PC-3 (cell line): ENCODE data around the gene SLC2A4. TPM values are rescaled to one million over a fixed set of nuclear protein-coding genes. Genes with fewer than 3 reads are reported as not detected.

ENCODE experiments used
- ATAC-seq: fragments of 200-7000 bp; cut with Tn5 transposase; 2 replicates; pipeline ENCODE4 v1.9.1; 2020; ENCODE audit warnings: mild to moderate bottlenecking, moderate library complexity
- BruUV-seq: library from RNA; stranded (reverse); fragments of 400-500 nt; replicated peaks from 2 replicates; lab custom pipeline; 2021; lab: Mats Ljungman, UMichigan
- CTCF ChIA-PET: fragments of 300-600 bp; sonication (Branson Sonifier 250); formaldehyde crosslinking; loops from one replicate; lab custom pipeline; 2022; ENCODE audit warnings: antibody characterized with exemption; lab: Charles Lee
- POLR2A ChIA-PET: fragments of 300-600 bp; sonication (Branson Sonifier 250); formaldehyde crosslinking; loops from one replicate; lab custom pipeline; 2022; ENCODE audit warnings: antibody characterized with exemption; ENCODE audit not compliant: unreplicated experiment; lab: Charles Lee
- DNase-seq: peaks from one replicate; pipeline ENCODE4 v3.0.0-alpha.2; 2015
- H2AFZ ChIP-seq: fragments of 300-600 bp; sonication (generic); 2 replicates; pipeline ENCODE4 v1.6.0; 2016; ENCODE audit warnings: antibody characterized with exemption, low read length
- H3F3A ChIP-seq: fragments of 300-600 bp; sonication (generic); one replicate; pipeline ENCODE4 v1.6.0; 2017; ENCODE audit warnings: antibody characterized with exemption, low read length, control low read depth, mild to moderate bottlenecking; ENCODE audit not compliant: unreplicated experiment
- H3K27ac ChIP-seq: fragments of 300-600 bp; sonication (generic); 2 replicates; pipeline ENCODE4 v1.5.1; 2016; ENCODE audit warnings: mild to moderate bottlenecking, low read length
- H3K27me3 ChIP-seq: fragments of 300-600 bp; sonication (generic); 2 replicates; pipeline ENCODE4 v1.6.1; 2016; ENCODE audit warnings: low read length, mixed read lengths
- H3K36me3 ChIP-seq: fragments of 300-600 bp; sonication (generic); 2 replicates; pipeline ENCODE4 v1.6.1; 2016; ENCODE audit warnings: low read depth, mixed run types, low read length, mixed read lengths
- H3K4me1 ChIP-seq: fragments of 300-600 bp; sonication (generic); 2 replicates; pipeline ENCODE4 v1.5.1; 2016; ENCODE audit warnings: low read length; ENCODE audit not compliant: insufficient read depth
- H3K4me2 ChIP-seq: fragments of 300-600 bp; sonication (generic); 2 replicates; pipeline ENCODE4 v1.6.0; 2016; ENCODE audit warnings: low read length
- H3K4me3 ChIP-seq: fragments of 300-600 bp; sonication (generic); 2 replicates; pipeline ENCODE4 v1.5.1; 2016; ENCODE audit warnings: mild to moderate bottlenecking, low read length, mixed read lengths
- H3K79me2 ChIP-seq: fragments of 300-600 bp; sonication (generic); 2 replicates; pipeline ENCODE4 v1.6.1; 2017; ENCODE audit warnings: low read length, mixed read lengths
- H3K9ac ChIP-seq: fragments of 300-600 bp; sonication (generic); 2 replicates; pipeline ENCODE4 v1.6.0; 2016; ENCODE audit warnings: mild to moderate bottlenecking, low read length
- H3K9me2 ChIP-seq: fragments of 300-600 bp; sonication (generic); replicated peaks from 2 replicates; pipeline ENCODE4 v1.6.1; 2016; ENCODE audit warnings: mixed run types, low read length, mixed read lengths
- H3K9me3 ChIP-seq: fragments of 300-600 bp; sonication (generic); 2 replicates; pipeline ENCODE4 v1.6.1; 2016; ENCODE audit warnings: low read length, mixed read lengths
- H4K20me1 ChIP-seq: fragments of 300-600 bp; sonication (generic); 2 replicates; pipeline ENCODE4 v1.6.1; 2016; ENCODE audit warnings: low read length, mixed read lengths
- EZH2 ChIP-seq: fragments of 300-600 bp; sonication (generic); IDR thresholded peaks from one replicate; pipeline ENCODE4 v1.6.1; 2017; ENCODE audit warnings: antibody characterized with exemption, mild to moderate bottlenecking, low read length; ENCODE audit not compliant: unreplicated experiment
- EZH2phosphoT487 ChIP-seq: fragments of 300-600 bp; sonication (generic); IDR thresholded peaks from 2 replicates; pipeline ENCODE4 v1.6.1; 2018; ENCODE audit warnings: mild to moderate bottlenecking, antibody characterized with exemption, low read length, borderline replicate concordance
- intact Hi-C: fragments of 100-400 bp; cut with micrococcal nuclease; formaldehyde crosslinking; loops from 2 replicates; pipeline ENCODE4 v1.9.0; 2023
- total RNA-seq: library from RNA; depleted of rRNA; stranded (reverse); fragments of >200 nt; gene quantifications from 2 replicates; pipeline ENCODE4 v1.2.3, GENCODE V29; 2014
- TF ChIP-seq, protein P1 (sequence below): fragments of 300-600 bp; sonication (generic); conservative IDR thresholded peaks from 2 replicates; pipeline ENCODE4 v1.5.1; 2017; ENCODE audit warnings: antibody characterized with exemption, low read depth, mild to moderate bottlenecking, low read length

The SLC2A4 gene
- total RNA-seq, 1 experiment from 2014 or later: 0.29 TPM

GRCh38 chr17:7327501-7327900 lies 46.0 kb downstream of the SLC2A4 start:
- no peaks in the 10 kb centered on the region for H4K20me1 ChIP-seq
- no peaks in the 10 kb centered on the region for H3K9me2 ChIP-seq
- BruUV-seq: no TSS peak
- TF ChIP-seq EZH2phosphoT487 (no peak), EZH2 (no peak)
- TF ChIP-seq, protein P1, sequence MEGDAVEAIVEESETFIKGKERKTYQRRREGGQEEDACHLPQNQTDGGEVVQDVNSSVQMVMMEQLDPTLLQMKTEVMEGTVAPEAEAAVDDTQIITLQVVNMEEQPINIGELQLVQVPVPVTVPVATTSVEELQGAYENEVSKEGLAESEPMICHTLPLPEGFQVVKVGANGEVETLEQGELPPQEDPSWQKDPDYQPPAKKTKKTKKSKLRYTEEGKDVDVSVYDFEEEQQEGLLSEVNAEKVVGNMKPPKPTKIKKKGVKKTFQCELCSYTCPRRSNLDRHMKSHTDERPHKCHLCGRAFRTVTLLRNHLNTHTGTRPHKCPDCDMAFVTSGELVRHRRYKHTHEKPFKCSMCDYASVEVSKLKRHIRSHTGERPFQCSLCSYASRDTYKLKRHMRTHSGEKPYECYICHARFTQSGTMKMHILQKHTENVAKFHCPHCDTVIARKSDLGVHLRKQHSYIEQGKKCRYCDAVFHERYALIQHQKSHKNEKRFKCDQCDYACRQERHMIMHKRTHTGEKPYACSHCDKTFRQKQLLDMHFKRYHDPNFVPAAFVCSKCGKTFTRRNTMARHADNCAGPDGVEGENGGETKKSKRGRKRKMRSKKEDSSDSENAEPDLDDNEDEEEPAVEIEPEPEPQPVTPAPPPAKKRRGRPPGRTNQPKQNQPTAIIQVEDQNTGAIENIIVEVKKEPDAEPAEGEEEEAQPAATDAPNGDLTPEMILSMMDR: no peak
- no peak for ATAC-seq
- H3F3A ChIP-seq: no peaks in the 10 kb centered on the region
- CTCF ChIA-PET: no interaction called here
- peaks cover 16% of the 10 kb centered on the region for H3K79me2 ChIP-seq
- H3K27ac ChIP-seq: no peak overlapping the region
- H3K36me3 ChIP-seq: 0 out of 2 replicates have a peak, but pooled peaks cover 11% of the 10 kb centered on the region
- H3K4me1 ChIP-seq: 0 out of 2 replicates have a peak, but pooled peaks cover 6% of the 10 kb centered on the region
- peak overlapping the region; percentile 93 for H3K4me2 ChIP-seq
- no peak overlapping the region for H3K4me3 ChIP-seq
- H3K27me3 ChIP-seq: no peaks in the 10 kb centered on the region
- POLR2A ChIA-PET: no interaction called here
- H2AFZ ChIP-seq: no peak overlapping the region
- intact Hi-C loops: no loop called here
- H3K9ac ChIP-seq: no peak overlapping the region
- H3K9me3 ChIP-seq: no peaks in the 10 kb centered on the region
- DNase-seq: no peak

DNA sequence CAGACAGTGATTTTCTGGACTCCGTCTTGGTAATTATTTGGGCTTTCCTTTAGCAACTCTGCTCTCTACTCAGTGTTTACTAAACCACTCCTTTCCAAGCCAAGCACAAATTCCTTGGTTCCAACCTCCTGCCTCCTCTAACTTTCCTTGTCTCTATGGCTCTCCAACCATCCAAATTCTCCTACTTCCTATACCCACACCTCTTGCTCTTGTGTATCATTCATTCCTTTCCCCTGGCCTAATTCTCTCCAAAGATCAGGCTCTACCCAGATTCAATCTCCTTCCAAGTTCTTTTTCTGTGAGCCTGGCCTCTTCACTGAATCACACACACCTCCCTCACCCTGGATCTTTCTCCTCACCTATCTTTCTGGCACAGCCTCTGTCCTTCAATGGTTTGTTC lies 46.5 kb downstream of the SLC2A4 start:
- Histone ChIP-seq H3K4me2 (peak overlapping the region; percentile 93), H4K20me1 (no peaks in the 10 kb centered on the region), H3K27ac (no peak overlapping the region), H3K9me3 (no peaks in the 10 kb centered on the region), H3K9ac (peak overlapping the region; percentile 88), H3K4me3 (peak overlapping the region; percentile 96), H3K9me2 (no peaks in the 10 kb centered on the region), H2AFZ (no peak overlapping the region), H3K27me3 (no peaks in the 10 kb centered on the region), H3K4me1 (0 out of 2 replicates have a peak, but pooled peaks cover 6% of the 10 kb centered on the region), H3F3A (no peaks in the 10 kb centered on the region), H3K79me2 (peaks cover 16% of the 10 kb centered on the region), H3K36me3 (0 out of 2 replicates have a peak, but pooled peaks cover 11% of the 10 kb centered on the region)
- intact Hi-C loops: loop anchor here (2.0 kb wide), 1 partner anchor 19 kb away; no protein-coding TSS in a partner anchor
- no TSS peak for BruUV-seq
- CTCF ChIA-PET: no interaction called here
- DNase-seq (no peak), ATAC-seq (no peak)
- TF ChIP-seq EZH2phosphoT487: no peak
- TF ChIP-seq, protein P1: no peak
- TF ChIP-seq EZH2: no peak
- POLR2A ChIA-PET: no interaction called here

DNA sequence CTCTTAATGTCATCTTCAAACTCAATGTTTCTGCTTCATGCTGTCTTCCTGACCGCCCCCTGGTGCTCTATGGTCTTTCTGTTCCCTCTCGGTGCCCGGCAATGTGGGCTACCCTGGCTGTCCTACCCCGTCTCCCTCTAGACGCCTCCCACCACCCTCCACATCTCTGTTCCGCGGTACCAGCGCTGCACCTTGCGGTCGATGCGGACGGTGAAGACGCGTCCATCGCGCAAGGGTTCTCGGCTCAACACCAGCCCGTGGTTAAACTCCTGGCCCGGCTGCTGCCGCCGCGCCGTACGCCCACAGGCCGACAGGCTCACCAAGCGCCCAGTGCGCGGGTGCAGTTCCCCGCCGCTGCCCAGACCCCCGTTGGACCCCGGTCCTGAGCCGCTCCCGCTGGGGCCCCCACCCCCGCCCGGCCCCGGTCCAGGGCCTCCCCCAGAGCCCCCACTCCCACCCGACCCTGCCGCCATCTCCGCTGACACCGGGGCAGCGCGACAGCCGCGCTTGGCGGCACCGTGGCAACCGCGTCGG lies 47.4 kb downstream of the SLC2A4 start, which contains the start of gene NEURL4:
Gene NEURL4 (minus strand): TSS at position 496 of the 534 bp plus-strand sequence. CDS start 23 bp downstream, at position 473.
- Histone ChIP-seq H4K20me1 (no peaks in the 10 kb centered on the region), H3K9me2 (no peaks in the 10 kb centered on the region), H3K36me3 (0 out of 2 replicates have a peak, but pooled peaks cover 4% of the 10 kb centered on the region), H3K4me3 (peak within 1 kb of the TSS; percentile 96), H3K27me3 (no peaks in the 10 kb centered on the region), H3F3A (no peaks in the 10 kb centered on the region), H3K9me3 (no peaks in the 10 kb centered on the region), H2AFZ (peak within 1 kb of the TSS; percentile 95), H3K9ac (peak within 1 kb of the TSS; percentile 88), H3K4me1 (0 out of 2 replicates have a peak, but pooled peaks cover 6% of the 10 kb centered on the region), H3K79me2 (peaks cover 16% of the 10 kb centered on the region), H3K27ac (peak within 1 kb of the TSS; percentile 77), H3K4me2 (peak within 1 kb of the TSS; percentile 99)
- TF ChIP-seq EZH2phosphoT487 (no peak), EZH2 (no peak)
- TF ChIP-seq, protein P1: no peak
- BruUV-seq: no TSS peak
- peak; percentile 27 for ATAC-seq
- DNase-seq: peak; percentile 2
- intact Hi-C loops: loop anchor here (2.0 kb wide), 1 partner anchor 20 kb away; no protein-coding TSS in a partner anchor
- ChIA-PET POLR2A (no interaction called here), CTCF (no interaction called here)
